LNCAP (cell line): ENCODE data around the gene CFL1.

Source experiments
- TF ChIP-seq, protein P1 (sequence below): fragments of 450-650 bp; IDR thresholded peaks from 2 replicates; pipeline ENCODE4 v1.5.1; 2017; ENCODE audit warnings: mild to moderate bottlenecking

The CFL1 gene

GRCh38 chr11:65860278-65861164 is 2.5 kb upstream of the CFL1 start, which contains the start of gene MUS81:
Gene MUS81 (plus strand): TSS chr11:65860433. CDS start chr11:65860754, 321 bp downstream.
- TF ChIP-seq, protein P1, sequence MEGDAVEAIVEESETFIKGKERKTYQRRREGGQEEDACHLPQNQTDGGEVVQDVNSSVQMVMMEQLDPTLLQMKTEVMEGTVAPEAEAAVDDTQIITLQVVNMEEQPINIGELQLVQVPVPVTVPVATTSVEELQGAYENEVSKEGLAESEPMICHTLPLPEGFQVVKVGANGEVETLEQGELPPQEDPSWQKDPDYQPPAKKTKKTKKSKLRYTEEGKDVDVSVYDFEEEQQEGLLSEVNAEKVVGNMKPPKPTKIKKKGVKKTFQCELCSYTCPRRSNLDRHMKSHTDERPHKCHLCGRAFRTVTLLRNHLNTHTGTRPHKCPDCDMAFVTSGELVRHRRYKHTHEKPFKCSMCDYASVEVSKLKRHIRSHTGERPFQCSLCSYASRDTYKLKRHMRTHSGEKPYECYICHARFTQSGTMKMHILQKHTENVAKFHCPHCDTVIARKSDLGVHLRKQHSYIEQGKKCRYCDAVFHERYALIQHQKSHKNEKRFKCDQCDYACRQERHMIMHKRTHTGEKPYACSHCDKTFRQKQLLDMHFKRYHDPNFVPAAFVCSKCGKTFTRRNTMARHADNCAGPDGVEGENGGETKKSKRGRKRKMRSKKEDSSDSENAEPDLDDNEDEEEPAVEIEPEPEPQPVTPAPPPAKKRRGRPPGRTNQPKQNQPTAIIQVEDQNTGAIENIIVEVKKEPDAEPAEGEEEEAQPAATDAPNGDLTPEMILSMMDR = peak; percentile 78

GRCh38 chr11:65859812-65860277 is 1.9 kb upstream of the CFL1 start:
- TF ChIP-seq, protein P1 = no peak

DNA sequence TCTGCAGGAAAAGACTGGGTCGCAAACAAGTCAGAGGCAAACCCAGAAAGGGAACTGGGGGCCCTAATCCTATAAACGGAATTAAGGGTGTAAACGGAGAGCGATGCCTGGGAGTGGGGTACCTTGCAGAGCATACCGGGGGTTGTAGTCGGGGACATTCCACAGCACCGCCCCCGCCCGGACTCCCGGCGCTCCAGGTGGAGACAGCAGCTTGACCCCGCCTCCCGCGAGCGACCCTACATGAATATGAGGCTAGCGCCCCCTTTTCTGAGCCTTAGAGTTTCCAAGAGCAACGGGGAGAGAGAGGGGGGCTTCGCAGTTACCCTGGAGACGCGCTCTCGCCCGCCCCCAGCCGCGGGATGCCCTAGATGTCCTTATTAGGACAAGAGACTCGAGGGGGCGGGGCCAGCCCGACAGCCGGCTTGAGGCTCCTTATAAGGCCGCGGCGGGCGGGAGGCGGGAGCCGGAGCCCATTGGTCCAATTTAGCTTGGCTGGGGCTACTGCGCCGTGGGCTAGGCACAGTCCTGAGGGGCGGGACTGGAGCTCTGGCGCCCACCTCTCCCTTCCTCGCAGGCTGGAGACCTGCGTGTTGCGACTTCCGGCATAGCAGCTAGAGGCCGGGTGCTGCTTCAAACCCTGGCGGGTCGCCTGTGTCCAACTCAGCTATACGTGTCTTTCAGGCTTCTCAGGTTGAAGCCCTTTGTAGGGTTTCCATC is 1.3 kb upstream of the CFL1 start:
- TF ChIP-seq, protein P1 = no peak

GRCh38 chr11:65858681-65859087 is 704 bp upstream of the CFL1 start:
- TF ChIP-seq, protein P1 = no peak

GRCh38 chr11:65857500-65857852 is 504 bp downstream of the CFL1 start:
- TF ChIP-seq, protein P1 = no peak

DNA sequence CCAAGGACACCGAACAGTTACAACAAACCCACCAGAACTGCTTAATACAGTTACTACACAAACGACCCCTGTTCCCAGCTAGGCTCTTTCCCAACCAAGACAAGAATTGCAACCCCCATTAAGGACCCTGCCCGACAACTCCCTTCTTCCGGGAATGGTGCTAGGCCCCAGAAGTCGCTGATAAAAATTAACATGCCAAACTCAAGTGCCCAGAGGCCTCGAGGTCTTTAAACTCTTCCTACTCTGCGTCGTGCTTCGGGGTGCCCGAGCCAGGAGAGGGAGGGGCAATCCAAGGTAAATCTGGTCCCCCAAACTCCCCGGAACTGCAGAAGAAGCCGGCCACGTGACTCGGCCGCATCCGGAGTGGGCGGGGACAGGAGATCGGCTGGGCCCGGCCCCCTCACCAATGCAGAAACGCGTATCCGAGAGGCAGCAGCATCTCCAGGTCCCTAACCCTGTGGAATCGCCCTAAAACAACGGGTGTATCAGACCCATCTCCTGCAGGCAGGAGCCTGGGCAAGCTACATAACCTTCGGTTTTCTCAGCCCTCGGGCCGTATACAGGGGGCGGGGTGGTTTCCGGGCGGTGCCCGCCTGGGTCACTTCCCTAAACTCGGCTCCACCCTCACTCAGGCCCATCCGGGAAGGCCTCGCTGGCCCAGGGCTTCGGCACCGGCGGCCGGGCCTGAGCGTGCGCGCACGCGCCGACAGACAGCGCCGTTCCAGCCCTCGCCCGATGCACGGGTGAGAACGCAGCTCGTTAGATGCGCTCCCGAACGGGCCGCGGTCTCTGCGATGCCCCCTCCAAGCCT is 1.1 kb downstream of the CFL1 start:
- TF ChIP-seq, protein P1 = no peak

DNA sequence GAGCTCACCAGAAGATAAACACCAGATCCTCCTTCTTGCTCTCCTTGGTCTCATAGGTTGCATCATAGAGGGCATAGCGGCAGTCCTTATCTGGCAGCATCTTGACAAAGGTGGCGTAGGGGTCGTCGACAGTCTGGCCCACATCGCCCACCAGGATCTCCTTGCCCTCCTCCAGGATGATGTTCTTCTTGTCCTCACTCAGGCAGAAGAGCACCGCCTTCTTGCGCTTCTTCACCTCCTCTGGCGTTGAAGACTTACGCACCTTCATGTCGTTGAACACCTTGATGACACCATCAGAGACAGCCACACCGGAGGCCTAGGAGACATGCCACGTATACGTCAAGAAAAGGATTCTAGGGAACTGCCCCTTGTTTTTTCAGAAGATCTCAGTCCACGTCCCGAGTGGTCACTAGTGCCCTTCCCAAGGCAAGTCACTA is 2.0 kb downstream of the CFL1 start:
- TF ChIP-seq, protein P1 = no peak
